HK-2 (cell line): ENCODE results near the gene ABCF1.

Experiments used
- DNase-seq: peaks from one replicate; pipeline ENCODE4 v3.0.0-alpha.2; 2018; ENCODE audit not compliant: unreplicated experiment

ABCF1 gene

GRCh38 chr6:30601815-30602641 lies 30.8 kb downstream of the ABCF1 start:
- DNase-seq: no peak

- DNase-seq: no peak
Observed at GRCh38 chr6:30603961-30604360, 32.7 kb downstream of the ABCF1 start.

- no peak for DNase-seq
Observed at GRCh38 chr6:30610065-30610464, 38.8 kb downstream of the ABCF1 start.

- DNase-seq: no peak
Observed at GRCh38 chr6:30611150-30611855, 40.1 kb downstream of the ABCF1 start.

GRCh38 chr6:30611856-30612194 lies 40.6 kb downstream of the ABCF1 start:
- no peak for DNase-seq

GRCh38 chr6:30612213-30612612 lies 41.0 kb downstream of the ABCF1 start:
- DNase-seq: no peak

GRCh38 chr6:30612687-30613248 lies 41.5 kb downstream of the ABCF1 start:
- DNase-seq: peak; percentile 54

GRCh38 chr6:30613251-30614043 lies 42.2 kb downstream of the ABCF1 start:
- no peak for DNase-seq

- DNase-seq: no peak
Observed at GRCh38 chr6:30614044-30614842, 43.0 kb downstream of the ABCF1 start.

GRCh38 chr6:30614843-30615218 lies 43.6 kb downstream of the ABCF1 start:
- peak; percentile 81 for DNase-seq

- DNase-seq: peak; percentile 63
Observed at GRCh38 chr6:30615219-30615957, 44.1 kb downstream of the ABCF1 start.

- no peak for DNase-seq
Observed at GRCh38 chr6:30615958-30616810, 44.9 kb downstream of the ABCF1 start.

GRCh38 chr6:30616811-30617564 lies 45.7 kb downstream of the ABCF1 start, which contains the start of gene PPP1R10:
PPP1R10 (minus strand) TSS chr6:30617243; CDS start chr6:30609944, 7,299 bp downstream.
- peak; percentile 99 for DNase-seq

GRCh38 chr6:30617565-30618269 lies 46.5 kb downstream of the ABCF1 start, which contains the start of gene MRPS18B:
MRPS18B (plus strand) TSS chr6:30617840; CDS start chr6:30617866, 26 bp downstream.
- DNase-seq: peak; percentile 94

- no peak for DNase-seq
Observed at GRCh38 chr6:30618270-30618797, 47.1 kb downstream of the ABCF1 start.

GRCh38 chr6:30619561-30619960 lies 48.3 kb downstream of the ABCF1 start:
- DNase-seq: no peak

GRCh38 chr6:30625511-30625910 lies 54.3 kb downstream of the ABCF1 start:
- no peak for DNase-seq
